ENCODE data around the gene EXOC6B. TPM values are rescaled to one million over a fixed set of nuclear protein-coding genes. Genes with fewer than 3 reads are reported as not detected.

Gene EXOC6B
- total and polyA plus RNA-seq, 10 of the 15 experiments (the other 5 are each of a cell fraction or from before 2014, with no cell fraction given) = 0.23 to 2.2 (median 1.2) TPM

DNA sequence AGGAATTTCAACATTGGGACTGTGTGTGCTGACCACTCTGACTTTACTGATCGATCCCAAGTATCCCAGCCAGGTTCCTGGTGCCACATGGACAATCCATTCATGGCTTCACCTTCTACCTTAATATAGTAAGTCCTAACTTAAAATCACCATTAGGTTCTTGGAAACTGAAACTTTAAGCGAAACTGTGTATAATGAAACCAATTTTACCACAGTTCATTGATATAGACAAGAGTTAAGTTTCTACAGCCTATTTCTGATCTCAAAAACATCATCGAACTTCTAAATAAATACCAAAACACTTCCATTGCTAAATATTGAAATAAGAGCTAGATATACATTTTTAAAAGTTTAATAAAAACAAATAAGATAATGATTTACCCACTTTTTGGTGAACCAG lies 4.4 kb upstream of the EXOC6B start (continued):
- TF ChIP-seq, protein P1, sequence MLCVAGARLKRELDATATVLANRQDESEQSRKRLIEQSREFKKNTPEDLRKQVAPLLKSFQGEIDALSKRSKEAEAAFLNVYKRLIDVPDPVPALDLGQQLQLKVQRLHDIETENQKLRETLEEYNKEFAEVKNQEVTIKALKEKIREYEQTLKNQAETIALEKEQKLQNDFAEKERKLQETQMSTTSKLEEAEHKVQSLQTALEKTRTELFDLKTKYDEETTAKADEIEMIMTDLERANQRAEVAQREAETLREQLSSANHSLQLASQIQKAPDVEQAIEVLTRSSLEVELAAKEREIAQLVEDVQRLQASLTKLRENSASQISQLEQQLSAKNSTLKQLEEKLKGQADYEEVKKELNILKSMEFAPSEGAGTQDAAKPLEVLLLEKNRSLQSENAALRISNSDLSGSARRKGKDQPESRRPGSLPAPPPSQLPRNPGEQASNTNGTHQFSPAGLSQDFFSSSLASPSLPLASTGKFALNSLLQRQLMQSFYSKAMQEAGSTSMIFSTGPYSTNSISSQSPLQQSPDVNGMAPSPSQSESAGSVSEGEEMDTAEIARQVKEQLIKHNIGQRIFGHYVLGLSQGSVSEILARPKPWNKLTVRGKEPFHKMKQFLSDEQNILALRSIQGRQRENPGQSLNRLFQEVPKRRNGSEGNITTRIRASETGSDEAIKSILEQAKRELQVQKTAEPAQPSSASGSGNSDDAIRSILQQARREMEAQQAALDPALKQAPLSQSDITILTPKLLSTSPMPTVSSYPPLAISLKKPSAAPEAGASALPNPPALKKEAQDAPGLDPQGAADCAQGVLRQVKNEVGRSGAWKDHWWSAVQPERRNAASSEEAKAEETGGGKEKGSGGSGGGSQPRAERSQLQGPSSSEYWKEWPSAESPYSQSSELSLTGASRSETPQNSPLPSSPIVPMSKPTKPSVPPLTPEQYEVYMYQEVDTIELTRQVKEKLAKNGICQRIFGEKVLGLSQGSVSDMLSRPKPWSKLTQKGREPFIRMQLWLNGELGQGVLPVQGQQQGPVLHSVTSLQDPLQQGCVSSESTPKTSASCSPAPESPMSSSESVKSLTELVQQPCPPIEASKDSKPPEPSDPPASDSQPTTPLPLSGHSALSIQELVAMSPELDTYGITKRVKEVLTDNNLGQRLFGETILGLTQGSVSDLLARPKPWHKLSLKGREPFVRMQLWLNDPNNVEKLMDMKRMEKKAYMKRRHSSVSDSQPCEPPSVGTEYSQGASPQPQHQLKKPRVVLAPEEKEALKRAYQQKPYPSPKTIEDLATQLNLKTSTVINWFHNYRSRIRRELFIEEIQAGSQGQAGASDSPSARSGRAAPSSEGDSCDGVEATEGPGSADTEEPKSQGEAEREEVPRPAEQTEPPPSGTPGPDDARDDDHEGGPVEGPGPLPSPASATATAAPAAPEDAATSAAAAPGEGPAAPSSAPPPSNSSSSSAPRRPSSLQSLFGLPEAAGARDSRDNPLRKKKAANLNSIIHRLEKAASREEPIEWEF (IDR thresholded peaks at IDR 0.05; ENCODE audit: insufficient replicate concordance, low read depth, low read length) = peak; percentile 54

DNA sequence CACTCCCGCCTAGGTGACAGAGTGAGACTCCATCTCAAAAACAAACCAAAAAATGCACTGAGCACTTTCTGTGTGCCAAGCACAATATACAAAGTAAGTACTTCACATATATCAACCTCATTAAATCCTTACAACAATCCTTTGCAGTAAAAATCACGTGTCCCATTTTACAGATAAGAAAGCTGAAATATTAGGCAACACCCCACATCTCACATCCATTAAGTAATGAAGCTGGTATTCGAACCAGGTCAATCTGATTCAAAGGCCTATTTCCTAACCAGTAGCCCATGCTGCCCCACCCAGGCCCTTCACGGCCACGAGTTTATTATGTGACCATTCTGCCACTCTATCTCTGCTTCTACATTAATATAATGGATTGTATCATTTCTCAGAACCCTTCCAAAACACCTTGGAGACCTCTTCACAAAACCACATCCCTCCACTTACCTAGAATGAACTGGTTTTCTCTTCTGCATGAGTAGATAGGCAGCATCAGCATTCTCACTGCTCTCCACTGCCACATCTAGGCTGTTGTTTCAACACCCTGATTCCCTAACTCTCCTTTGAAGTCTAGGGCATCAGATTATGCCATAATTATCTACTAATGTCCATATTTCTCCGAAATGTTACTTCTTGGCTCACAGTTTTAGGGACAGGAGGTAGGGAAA lies 3.1 kb upstream of the EXOC6B start:
- Histone ChIP-seq H2AFZ (ENCODE audit: control insufficient read depth, low read depth, low read length) (no peak overlapping the region), H4K20me1 (ENCODE audit: control insufficient read depth, insufficient read depth) (no peaks in the 10 kb centered on the region), H3K4me1 (ENCODE audit: control insufficient read depth, insufficient read depth, low read length) (peaks cover 15% of the 10 kb centered on the region), H3K79me2 (ENCODE audit: control insufficient read depth, insufficient read depth, low read length) (no peaks in the 10 kb centered on the region), H3K36me3 (ENCODE audit: control insufficient read depth in 2 of 2, insufficient read depth in 2 of 2, low read length in 1 of 2) (no peaks in the 10 kb centered on the region), H3K9me3 (replicated peaks; ENCODE audit: control insufficient read depth, insufficient read depth, low read length) (no peaks in the 10 kb centered on the region), H3K27me3 (replicated peaks in 1 of 2; ENCODE audit: control insufficient read depth in 2 of 2, insufficient read depth in 2 of 2, low read length in 1 of 2) (no peaks in the 10 kb centered on the region), H3K4me2 (ENCODE audit: control insufficient read depth, insufficient read depth) (no peak overlapping the region), H3K9ac (ENCODE audit: control insufficient read depth, insufficient read depth, low read length) (no peak overlapping the region), H3K27ac (ENCODE audit: control insufficient read depth, insufficient read depth) (no peak overlapping the region), H3K4me3 (no peak overlapping the region)
- 42% methylated on average over 6 of the region's 6 CpGs for WGBS (ENCODE audit: insufficient coverage, insufficient replicate concordance, low lambda C conversion rate, missing lambda C conversion rate)
- ChIA-PET SMC1A (ENCODE audit: uncharacterized antibody, unreplicated experiment) (interaction anchor here (1.3 kb wide), 1 partner anchor 13 kb away, joined by 3 read pairs; no protein-coding TSS in a partner anchor), POLR2A (no interaction called here), CTCF (interaction anchor here (1.8 to 4.6 kb wide), 2 partner anchors 33 to 35 kb away, joined by 3 to 17 read pairs; no protein-coding TSS in a partner anchor), RAD21 (ENCODE audit: unreplicated experiment) (interaction anchor here (0.6 kb wide), 1 partner anchor 1484 kb away, joined by 3 read pairs; no protein-coding TSS in a partner anchor)
- in situ Hi-C loops (cut with MboI) = no loop called here
- DNase-seq (ENCODE audit: low read depth, low spot score) (no peak), FAIRE-seq (no peak), ATAC-seq (no peak)
- intact Hi-C loops (cut with micrococcal nuclease; ENCODE audit: unreplicated experiment) = no loop called here
- no TSS peak for BruUV-seq (replicated peaks)
- TF ChIP-seq NR2F1 (conservative IDR thresholded peaks at IDR 0.05) (no peak), TCF7 (IDR thresholded peaks at IDR 0.05; ENCODE audit: borderline replicate concordance) (no peak), HDGF (IDR thresholded peaks at IDR 0.05) (no peak), EED (IDR thresholded peaks at IDR 0.05; ENCODE audit: low read depth) (no peak), MEF2B (IDR thresholded peaks at IDR 0.05; ENCODE audit: partially characterized antibody, poor library complexity, severe bottlenecking) (no peak)
- TF ChIP-seq, protein P2, sequence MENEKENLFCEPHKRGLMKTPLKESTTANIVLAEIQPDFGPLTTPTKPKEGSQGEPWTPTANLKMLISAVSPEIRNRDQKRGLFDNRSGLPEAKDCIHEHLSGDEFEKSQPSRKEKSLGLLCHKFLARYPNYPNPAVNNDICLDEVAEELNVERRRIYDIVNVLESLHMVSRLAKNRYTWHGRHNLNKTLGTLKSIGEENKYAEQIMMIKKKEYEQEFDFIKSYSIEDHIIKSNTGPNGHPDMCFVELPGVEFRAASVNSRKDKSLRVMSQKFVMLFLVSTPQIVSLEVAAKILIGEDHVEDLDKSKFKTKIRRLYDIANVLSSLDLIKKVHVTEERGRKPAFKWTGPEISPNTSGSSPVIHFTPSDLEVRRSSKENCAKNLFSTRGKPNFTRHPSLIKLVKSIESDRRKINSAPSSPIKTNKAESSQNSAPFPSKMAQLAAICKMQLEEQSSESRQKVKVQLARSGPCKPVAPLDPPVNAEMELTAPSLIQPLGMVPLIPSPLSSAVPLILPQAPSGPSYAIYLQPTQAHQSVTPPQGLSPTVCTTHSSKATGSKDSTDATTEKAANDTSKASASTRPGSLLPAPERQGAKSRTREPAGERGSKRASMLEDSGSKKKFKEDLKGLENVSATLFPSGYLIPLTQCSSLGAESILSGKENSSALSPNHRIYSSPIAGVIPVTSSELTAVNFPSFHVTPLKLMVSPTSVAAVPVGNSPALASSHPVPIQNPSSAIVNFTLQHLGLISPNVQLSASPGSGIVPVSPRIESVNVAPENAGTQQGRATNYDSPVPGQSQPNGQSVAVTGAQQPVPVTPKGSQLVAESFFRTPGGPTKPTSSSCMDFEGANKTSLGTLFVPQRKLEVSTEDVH (IDR thresholded peaks at IDR 0.05; ENCODE audit: low read depth, partially characterized antibody) = no peak
- TF ChIP-seq, protein P3, sequence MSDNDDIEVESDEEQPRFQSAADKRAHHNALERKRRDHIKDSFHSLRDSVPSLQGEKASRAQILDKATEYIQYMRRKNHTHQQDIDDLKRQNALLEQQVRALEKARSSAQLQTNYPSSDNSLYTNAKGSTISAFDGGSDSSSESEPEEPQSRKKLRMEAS (IDR thresholded peaks at IDR 0.05; ENCODE audit: low read depth, low read length) = no peak

All from GM12878 (cell line).